A549 (cell line): ENCODE data around the gene POM121L2. TPM values are rescaled to one million over a fixed set of nuclear protein-coding genes. Genes with fewer than 3 reads are reported as not detected.
A peak's percentile ranks its signal among the peaks of the same experiment; 100 is the strongest.

Experiments
- ATAC-seq, 2 experiments: fragments of 200-7000 bp in 1 of 2; fragments of >200 bp in 1 of 2; cut with Nextera tagmentation in 1 of 2; cut with Tn5 transposase in 1 of 2; 3 replicates each; pipeline versions ENCODE4 v1.8.0 to v1.9.1; 2018 to 2020; ENCODE audit warnings: mild to moderate bottlenecking in 1 of 2, moderate library complexity in 1 of 2
- CTCF ChIA-PET: fragments of 300-600 bp; sonication (Branson Sonifier 250); formaldehyde crosslinking; extraction: SDS; loops from one replicate; lab custom pipeline; 2021; ENCODE audit warnings: antibody characterized with exemption, inconsistent platforms; lab: Yijun Ruan, JAX
- POLR2A ChIA-PET: fragments of 350-600 bp; formaldehyde crosslinking; extraction: SDS; loops from one replicate; lab custom pipeline; 2021; ENCODE audit warnings: antibody characterized with exemption, inconsistent platforms; lab: Yijun Ruan, JAX
- DNase-seq, 2 experiments: peaks; one replicate each; pipeline versions ENCODE4 v3.0.0 to v3.0.0-alpha.2; 2011 to 2016; ENCODE audit warnings: low read depth in 1 of 2, low spot score in 1 of 2
- FAIRE-seq: peaks from 2 replicates; lab custom pipeline; 2011; peaks lifted over from hg19 to GRCh38; lab: Jason Lieb, UNC
- H3K27ac ChIP-seq, 2 experiments: fragments of >200 bp; sonication (Bioruptor Twin); formaldehyde crosslinking; 3 replicates each; pipeline ENCODE4 v1.5.1; 2016 to 2017
- H3K4me1 ChIP-seq: fragments of >200 bp; sonication (Bioruptor Twin); formaldehyde crosslinking; 3 replicates; pipeline ENCODE4 v1.6.1; 2016
- H3K4me2 ChIP-seq: fragments of >200 bp; sonication (Bioruptor Twin); formaldehyde crosslinking; 3 replicates; pipeline ENCODE4 v1.6.1; 2016
- H3K4me3 ChIP-seq: fragments of >200 bp; sonication (Bioruptor Twin); formaldehyde crosslinking; 3 replicates; pipeline ENCODE4 v1.5.1; 2016
- H3K9me3 ChIP-seq: fragments of >200 bp; sonication (Bioruptor Twin); formaldehyde crosslinking; 3 replicates; pipeline ENCODE4 v1.6.1; 2016
- BHLHE40 ChIP-seq: IDR thresholded peaks from 2 replicates; pipeline ENCODE4 v1.6.1; 2012; ENCODE audit warnings: low read depth, low read length, inconsistent platforms
- CHD4 ChIP-seq: fragments of 200-600 bp; sonication (generic); IDR thresholded peaks from 2 replicates; pipeline ENCODE4 v1.6.1; 2016; ENCODE audit warnings: antibody characterized with exemption, mild to moderate bottlenecking, borderline replicate concordance
- EP300 ChIP-seq, 2 experiments: fragments of >200 bp; sonication (Bioruptor Twin); formaldehyde crosslinking; IDR thresholded peaks; 2 replicates in 1 of 2; 3 replicates in 1 of 2; pipeline ENCODE4 v1.6.1; 2016 to 2017
- ESRRA ChIP-seq: fragments of 150-350 bp; IDR thresholded peaks from 2 replicates; pipeline ENCODE4 v1.6.1; 2014; ENCODE audit warnings: mild to moderate bottlenecking, low read length, borderline replicate concordance
- GATA3 ChIP-seq: IDR thresholded peaks from 2 replicates; pipeline ENCODE4 v1.6.1; 2012; ENCODE audit warnings: borderline replicate concordance
- HOXA7 ChIP-seq: fragments of 250-450 bp; sonication (Bioruptor Pico); IDR thresholded peaks from 2 replicates; pipeline ENCODE4 v1.5.0; 2020; ENCODE audit warnings: mild to moderate bottlenecking, moderate library complexity
- HOXB13 ChIP-seq: fragments of 250-450 bp; sonication (Bioruptor Pico); IDR thresholded peaks from 2 replicates; pipeline ENCODE4 v1.5.0; 2020; ENCODE audit warnings: low read depth, mild to moderate bottlenecking, moderate library complexity
- HOXB5 ChIP-seq: fragments of 250-450 bp; sonication (Bioruptor Pico); IDR thresholded peaks from 2 replicates; pipeline ENCODE4 v1.5.0; 2020; ENCODE audit warnings: mild to moderate bottlenecking, moderate library complexity
- MAFK ChIP-seq: fragments of 450-650 bp; IDR thresholded peaks from 2 replicates; pipeline ENCODE4 v1.6.1; 2014; ENCODE audit not compliant: partially characterized antibody
- MAZ ChIP-seq: fragments of 150-350 bp; IDR thresholded peaks from 2 replicates; pipeline ENCODE4 v1.6.1; 2014; ENCODE audit warnings: antibody characterized with exemption, low read depth, low read length, borderline replicate concordance
- NFE2L2 ChIP-seq: fragments of 150-350 bp; conservative IDR thresholded peaks from 2 replicates; pipeline ENCODE4 v1.6.1; 2014; ENCODE audit warnings: low read length
- POLR2A ChIP-seq: IDR thresholded peaks from 2 replicates; pipeline ENCODE4 v1.6.1; 2012; ENCODE audit warnings: mild to moderate bottlenecking, low read length
- RAD21 ChIP-seq, 2 experiments: fragments of >200 bp in 1 of 2; sonication (Bioruptor Twin) in 1 of 2; formaldehyde crosslinking in 1 of 2; IDR thresholded peaks in 1 of 2; conservative IDR thresholded peaks in 1 of 2; 2 replicates in 1 of 2; 3 replicates in 1 of 2; pipeline ENCODE4 v1.6.1; 2012 to 2018; ENCODE audit warnings: inconsistent platforms in 1 of 2
- RNF2 ChIP-seq: fragments of 200-600 bp; sonication (generic); IDR thresholded peaks from 2 replicates; pipeline ENCODE4 v1.6.1; 2016; ENCODE audit warnings: low read depth, mild to moderate bottlenecking, antibody characterized with exemption, moderate library complexity, borderline replicate concordance
- SMC3 ChIP-seq: fragments of >200 bp; sonication (Bioruptor Twin); formaldehyde crosslinking; IDR thresholded peaks from 3 replicates; pipeline ENCODE4 v1.6.1; 2018; ENCODE audit warnings: inconsistent platforms
- TP53 ChIP-seq: fragments of 250-450 bp; sonication (Bioruptor Pico); IDR thresholded peaks from 2 replicates; pipeline ENCODE4 v1.5.0; 2021; ENCODE audit warnings: mild to moderate bottlenecking, moderate library complexity
- ZFP36 ChIP-seq: fragments of 450-650 bp; IDR thresholded peaks from 2 replicates; pipeline ENCODE4 v1.6.1; 2014; ENCODE audit warnings: borderline replicate concordance; ENCODE audit not compliant: partially characterized antibody
- ZNF302 ChIP-seq: fragments of 250-450 bp; sonication (Bioruptor Pico); IDR thresholded peaks from 2 replicates; pipeline ENCODE4 v1.9.0; 2021; ENCODE audit warnings: inconsistent platforms, mild to moderate bottlenecking, moderate library complexity
- WGBS: methylation state at CpG from one replicate; pipeline ENCODE4 v1.1.6; 2017; ENCODE audit errors: missing lambda C conversion rate; 5-methylcytosine and 5-hydroxymethylcytosine counted together
- polyA plus RNA-seq, 4 experiments: library from polyadenylated mRNA; depleted of rRNA in 3 of 4; stranded (reverse); fragments of >200 nt; fragmentation: RNase III in 1 of 4; extraction: RNeasy Plus Mini Kit Qiagen cat#74134 plus additional on column Dnase treatment in 1 of 4; gene quantifications; 2 replicates in 3 of 4; 3 replicates in 1 of 4; pipeline ENCODE4 v1.2.3, GENCODE V29; 2011 to 2017
- TF ChIP-seq, protein P1 (sequence below): fragments of 450-650 bp; IDR thresholded peaks from 2 replicates; pipeline ENCODE4 v1.6.1; 2014; ENCODE audit warnings: antibody characterized with exemption
- TF ChIP-seq, protein P2 (sequence below): IDR thresholded peaks from 2 replicates; pipeline ENCODE4 v1.6.1; 2012
- TF ChIP-seq, protein P3 (sequence below): IDR thresholded peaks from 2 replicates; pipeline ENCODE4 v1.6.1; 2012

Gene POM121L2
- polyA plus RNA-seq, 2 of the 4 experiments (the other 2 are of a cell fraction) = 0.09 TPM; not detected in 1

DNA sequence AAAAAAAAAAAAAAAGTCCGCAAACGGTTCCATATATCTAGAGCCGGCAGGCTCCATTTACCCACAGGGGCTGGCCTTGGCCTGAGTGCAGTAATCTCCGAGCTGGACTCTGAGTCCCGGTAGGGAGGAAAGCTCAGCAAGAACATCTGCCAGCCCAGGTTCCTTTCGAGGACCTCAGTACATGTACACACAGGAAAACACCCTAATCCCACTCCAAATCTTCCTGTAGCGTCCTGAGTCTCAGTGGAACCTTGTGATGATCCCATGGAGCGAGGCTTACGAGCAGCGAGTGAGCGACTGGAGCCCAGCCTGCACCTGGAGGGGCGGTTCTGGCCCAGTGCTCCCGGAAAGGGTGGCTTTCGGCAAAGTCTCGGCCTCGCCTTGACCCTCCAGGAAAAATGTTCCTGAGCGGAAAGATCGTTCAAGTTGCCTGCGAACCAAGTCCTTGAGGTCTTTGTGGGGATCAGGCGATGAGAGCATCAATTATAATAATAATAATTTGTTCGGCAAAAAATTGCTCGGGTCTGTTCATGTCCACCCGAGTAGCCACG is 32.5 kb downstream of the POM121L2 start:
- H3K9me3 ChIP-seq = no peaks in the 10 kb centered on the region
- DNase-seq = peak in 1 of 2 experiments; percentile 42
- POLR2A ChIA-PET = interaction anchor here (2.1 kb wide), 1 partner anchor 28 kb away, joined by 8 read pairs; no protein-coding TSS in a partner anchor
- CTCF ChIA-PET = interaction anchor here (0.9 kb wide), 1 partner anchor 73 kb away, joined by 3 read pairs; no protein-coding TSS in a partner anchor
- FAIRE-seq = no peak
- TF ChIP-seq HOXB5 (CRISPR knock-in tag) (no peak), MAZ (no peak), HOXB13 (CRISPR knock-in tag) (no peak), TP53 (CRISPR knock-in tag) (no peak), GATA3 (no peak), NFE2L2 (no peak), CHD4 (no peak), POLR2A (no peak), ZFP36 (no peak), HOXA7 (no peak), BHLHE40 (no peak), RAD21 (conservative IDR thresholded peaks at IDR 0.05 in 1 of 2, IDR thresholded peaks at IDR 0.05 in 1 of 2) (no peak), ESRRA (no peak), RNF2 (no peak), ZNF302 (CRISPR knock-in tag) (no peak), SMC3 (no peak), EP300 (IDR thresholded peaks at IDR 0.05) (no peak), MAFK (no peak)
- TF ChIP-seq, protein P1, sequence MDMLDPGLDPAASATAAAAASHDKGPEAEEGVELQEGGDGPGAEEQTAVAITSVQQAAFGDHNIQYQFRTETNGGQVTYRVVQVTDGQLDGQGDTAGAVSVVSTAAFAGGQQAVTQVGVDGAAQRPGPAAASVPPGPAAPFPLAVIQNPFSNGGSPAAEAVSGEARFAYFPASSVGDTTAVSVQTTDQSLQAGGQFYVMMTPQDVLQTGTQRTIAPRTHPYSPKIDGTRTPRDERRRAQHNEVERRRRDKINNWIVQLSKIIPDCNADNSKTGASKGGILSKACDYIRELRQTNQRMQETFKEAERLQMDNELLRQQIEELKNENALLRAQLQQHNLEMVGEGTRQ = no peak
- TF ChIP-seq, protein P2, sequence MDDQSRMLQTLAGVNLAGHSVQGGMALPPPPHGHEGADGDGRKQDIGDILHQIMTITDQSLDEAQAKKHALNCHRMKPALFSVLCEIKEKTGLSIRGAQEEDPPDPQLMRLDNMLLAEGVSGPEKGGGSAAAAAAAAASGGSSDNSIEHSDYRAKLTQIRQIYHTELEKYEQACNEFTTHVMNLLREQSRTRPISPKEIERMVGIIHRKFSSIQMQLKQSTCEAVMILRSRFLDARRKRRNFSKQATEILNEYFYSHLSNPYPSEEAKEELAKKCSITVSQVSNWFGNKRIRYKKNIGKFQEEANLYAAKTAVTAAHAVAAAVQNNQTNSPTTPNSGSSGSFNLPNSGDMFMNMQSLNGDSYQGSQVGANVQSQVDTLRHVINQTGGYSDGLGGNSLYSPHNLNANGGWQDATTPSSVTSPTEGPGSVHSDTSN = no peak
- peaks cover 4% of the 10 kb centered on the region; the same call in 1 of the 3 replicates for H3K4me1 ChIP-seq
- peak; percentile 81 to 90 for ATAC-seq
- H3K4me2 ChIP-seq = peak overlapping the region; percentile 72
- peak overlapping the region; percentile 62 for H3K4me3 ChIP-seq
- peak overlapping the region; percentile 58 to 79 for H3K27ac ChIP-seq
- 2% methylated on average over 21 of the region's 24 CpGs for WGBS

DNA sequence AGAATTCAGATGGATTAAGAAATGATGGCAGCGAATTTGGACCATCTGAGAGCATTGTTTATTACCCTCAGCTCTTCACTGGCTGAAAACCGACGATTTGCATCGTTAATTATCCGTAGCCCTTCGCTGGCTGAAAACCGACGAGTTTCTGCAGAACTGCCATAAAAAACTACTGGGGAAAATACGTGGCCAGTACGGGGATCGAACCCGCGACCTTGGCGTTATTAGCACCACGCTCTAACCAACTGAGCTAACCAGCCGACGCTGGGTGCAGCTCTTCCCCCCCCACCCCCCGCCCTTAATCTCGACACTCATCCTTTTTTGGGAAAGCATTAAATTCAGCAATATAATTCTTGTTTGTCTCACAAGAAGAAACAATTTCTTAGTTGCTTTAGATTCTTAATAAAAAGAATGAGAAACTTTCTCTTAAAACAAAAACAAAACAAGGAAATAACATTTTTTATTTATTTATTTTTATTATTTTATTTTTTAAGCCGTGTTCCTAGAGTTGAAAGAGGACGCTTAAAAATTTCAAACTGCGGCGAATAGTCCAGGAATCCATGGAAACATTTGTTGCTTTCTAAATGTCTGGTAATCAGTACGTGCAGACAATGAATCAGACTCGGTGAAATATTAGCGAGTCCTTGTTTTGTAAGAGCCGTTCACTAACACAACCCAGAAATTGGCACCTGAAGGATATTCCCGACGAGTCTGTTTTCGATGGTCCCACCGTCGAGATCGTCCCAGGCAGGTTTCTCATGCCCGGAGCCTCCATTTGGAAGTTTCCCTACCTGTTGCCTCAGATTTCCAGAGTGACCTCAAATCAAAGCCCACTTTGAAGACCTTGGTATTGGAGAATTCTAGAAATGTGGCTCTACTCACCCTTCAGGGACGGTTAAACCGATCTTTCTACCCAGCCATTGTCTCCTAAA is 36.8 kb downstream of the POM121L2 start:
- ChIA-PET CTCF (interaction anchor here (1.3 kb wide), 1 partner anchor 23 kb away, joined by 6 read pairs; no protein-coding TSS in a partner anchor), POLR2A (no interaction called here)
- WGBS = 3% methylated on average over 36 of the region's 36 CpGs
- Histone ChIP-seq H3K4me2 (peak overlapping the region; percentile 85), H3K4me1 (peaks cover 4% of the 10 kb centered on the region; the same call in 1 of the 3 replicates), H3K4me3 (peak overlapping the region; percentile 48), H3K27ac (peak overlapping the region; percentile 32 to 52; a peak in 3 of 6 replicates), H3K9me3 (no peaks in the 10 kb centered on the region)
- peak in 1 of 2 experiments; percentile 70 for DNase-seq
- TF ChIP-seq EP300 (IDR thresholded peaks at IDR 0.05) = no peak
- TF ChIP-seq, protein P3, sequence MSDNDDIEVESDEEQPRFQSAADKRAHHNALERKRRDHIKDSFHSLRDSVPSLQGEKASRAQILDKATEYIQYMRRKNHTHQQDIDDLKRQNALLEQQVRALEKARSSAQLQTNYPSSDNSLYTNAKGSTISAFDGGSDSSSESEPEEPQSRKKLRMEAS = 0 out of 2 replicates have a peak, but pooled peaks have one; percentile 30
- TF ChIP-seq, all 56 proteins: peak for 1
- ATAC-seq = no peak
- no peak for FAIRE-seq
